ENCODE measurements around the gene AOC3. TPM values are rescaled to one million over a fixed set of nuclear protein-coding genes. Genes with fewer than 3 reads are reported as not detected.
A peak's percentile ranks its signal among the peaks of the same experiment; 100 is the strongest.

AOC3 gene
- total and polyA plus RNA-seq, 2 of the 13 experiments (the other 11 are each of a cell fraction or from before 2014, with no cell fraction given): 8.7 to 51.7 TPM

- no peak for TF ChIP-seq FUBP1 (CRISPR knock-in tag; IDR thresholded peaks at IDR 0.05; ENCODE audit: borderline replicate concordance)
- peak; percentile 97 for TF ChIP-seq STAT6 (CRISPR knock-in tag; IDR thresholded peaks at IDR 0.05; ENCODE audit: borderline replicate concordance)
- no peak for TF ChIP-seq NFRKB (IDR thresholded peaks at IDR 0.05)
- no peak; the same call in 1 of the 2 replicates for TF ChIP-seq ZBTB26 (CRISPR knock-in tag; IDR thresholded peaks at IDR 0.05; ENCODE audit: borderline replicate concordance)
- peak; percentile 2; the same call in 1 of the 2 replicates for TF ChIP-seq THAP9 (CRISPR knock-in tag; IDR thresholded peaks at IDR 0.05; ENCODE audit: borderline replicate concordance)
- TF ChIP-seq MLXIP (CRISPR knock-in tag; IDR thresholded peaks at IDR 0.05; ENCODE audit: borderline replicate concordance): peak; percentile 87; the same call in 1 of the 2 replicates
- TF ChIP-seq PRDM15 (CRISPR knock-in tag; IDR thresholded peaks at IDR 0.05): no peak
- 0 out of 2 replicates have a peak, but pooled peaks have one; percentile 18 for TF ChIP-seq ZNF724P (CRISPR knock-in tag; IDR thresholded peaks at IDR 0.05; ENCODE audit: borderline replicate concordance)
- TF ChIP-seq ETV6 (CRISPR knock-in tag; conservative IDR thresholded peaks at IDR 0.05): 0 out of 2 replicates have a peak, but pooled peaks have one; percentile 42
- TF ChIP-seq ZNF337 (CRISPR knock-in tag; IDR thresholded peaks at IDR 0.05; ENCODE audit: borderline replicate concordance, low read depth): no peak
These were observed 43.5 kb downstream of the AOC3 start (continued) for GRCh38 chr17:42894283-42895184.

Measured in HepG2 (cell line).